Measurements from ENCODE around the gene PITPNC1.
"Not testable (repeated sequence)": the region's sequence is repeated elsewhere in the genome, so short reads cannot be mapped to it uniquely, and the experiment has no call there.

PITPNC1 gene

GRCh38 chr17:67644061-67644460 is 267.0 kb downstream of the PITPNC1 start:
- no peak for TF ChIP-seq CTCF (IDR thresholded peaks at IDR 0.05)
- Histone ChIP-seq H3K27ac (no peak overlapping the region), H3K36me3 (ENCODE audit: control insufficient read depth, insufficient read depth, low read length) (no peaks in the 10 kb centered on the region)

GRCh38 chr17:67645195-67645594 is 268.1 kb downstream of the PITPNC1 start:
- not testable (repeated sequence) for H3K4me2 ChIP-seq (ENCODE audit: low read length); H2AFZ ChIP-seq; H3K27me3 ChIP-seq (ENCODE audit: control insufficient read depth, insufficient read depth, low read length); H3K4me3 ChIP-seq (ENCODE audit: low read depth, low read length); H3K9me3 ChIP-seq (ENCODE audit: control insufficient read depth, low read length); H3K4me1 ChIP-seq; H3K79me2 ChIP-seq; H3K27ac ChIP-seq; H3K36me3 ChIP-seq (ENCODE audit: control insufficient read depth, insufficient read depth, low read length); H3K9ac ChIP-seq

More at GRCh38 chr17:67644061-67644460, 267.0 kb downstream of the PITPNC1 start:
- Histone ChIP-seq H3K27me3 (ENCODE audit: control insufficient read depth, insufficient read depth, low read length) (no peaks in the 10 kb centered on the region), H3K4me2 (ENCODE audit: low read length) (no peak overlapping the region), H3K4me3 (ENCODE audit: low read depth, low read length) (no peak overlapping the region), H2AFZ (no peak overlapping the region), H3K9me3 (ENCODE audit: control insufficient read depth, low read length) (no peaks in the 10 kb centered on the region), H3K9ac (no peak overlapping the region), H3K79me2 (no peaks in the 10 kb centered on the region), H3K4me1 (no peaks in the 10 kb centered on the region)

GRCh38 chr17:67646472-67646871 is 269.4 kb downstream of the PITPNC1 start:
- H2AFZ ChIP-seq, result no peak overlapping the region
- H3K4me3 ChIP-seq (ENCODE audit: low read depth, low read length), result no peak overlapping the region
- H3K4me2 ChIP-seq (ENCODE audit: low read length), result no peak overlapping the region
- no peak overlapping the region for H3K9ac ChIP-seq
- no peak overlapping the region for H3K27ac ChIP-seq
- no peaks in the 10 kb centered on the region for H3K9me3 ChIP-seq (ENCODE audit: control insufficient read depth, low read length)
- H3K36me3 ChIP-seq (ENCODE audit: control insufficient read depth, insufficient read depth, low read length), result no peaks in the 10 kb centered on the region
- no peaks in the 10 kb centered on the region for H3K27me3 ChIP-seq (ENCODE audit: control insufficient read depth, insufficient read depth, low read length)
- no peak for TF ChIP-seq CTCF (IDR thresholded peaks at IDR 0.05)
- no peaks in the 10 kb centered on the region for H3K79me2 ChIP-seq
- no peaks in the 10 kb centered on the region for H3K4me1 ChIP-seq

- Histone ChIP-seq H3K79me2 (no peaks in the 10 kb centered on the region), H3K4me1 (no peaks in the 10 kb centered on the region), H3K9me3 (ENCODE audit: control insufficient read depth, low read length) (no peaks in the 10 kb centered on the region), H3K4me2 (ENCODE audit: low read length) (no peak overlapping the region), H3K36me3 (ENCODE audit: control insufficient read depth, insufficient read depth, low read length) (no peaks in the 10 kb centered on the region), H3K9ac (no peak overlapping the region), H2AFZ (peak overlapping the region; percentile 31), H3K27me3 (ENCODE audit: control insufficient read depth, insufficient read depth, low read length) (no peaks in the 10 kb centered on the region), H3K27ac (no peak overlapping the region), H3K4me3 (ENCODE audit: low read depth, low read length) (no peak overlapping the region)
- TF ChIP-seq CTCF (IDR thresholded peaks at IDR 0.05), result no peak
These were observed 270.4 kb downstream of the PITPNC1 start for GRCh38 chr17:67647482-67647881.

GRCh38 chr17:67648032-67648905 is 271.2 kb downstream of the PITPNC1 start:
- Histone ChIP-seq H2AFZ (no peak overlapping the region), H3K36me3 (ENCODE audit: control insufficient read depth, insufficient read depth, low read length) (no peaks in the 10 kb centered on the region), H3K4me1 (no peaks in the 10 kb centered on the region), H3K9me3 (ENCODE audit: control insufficient read depth, low read length) (no peaks in the 10 kb centered on the region), H3K27me3 (ENCODE audit: control insufficient read depth, insufficient read depth, low read length) (no peaks in the 10 kb centered on the region), H3K27ac (peak overlapping the region; percentile 29), H3K4me2 (ENCODE audit: low read length) (no peak overlapping the region), H3K9ac (no peak overlapping the region), H3K4me3 (ENCODE audit: low read depth, low read length) (no peak overlapping the region), H3K79me2 (no peaks in the 10 kb centered on the region)
- TF ChIP-seq CTCF (IDR thresholded peaks at IDR 0.05), result no peak

- H3K27ac ChIP-seq, result not testable (repeated sequence)
These were observed 271.8 kb downstream of the PITPNC1 start for GRCh38 chr17:67648906-67649295.

More at GRCh38 chr17:67648906-67649295, 271.8 kb downstream of the PITPNC1 start:
- not testable (repeated sequence) for H3K79me2 ChIP-seq; H2AFZ ChIP-seq; H3K9me3 ChIP-seq (ENCODE audit: control insufficient read depth, low read length); H3K27me3 ChIP-seq (ENCODE audit: control insufficient read depth, insufficient read depth, low read length); H3K4me3 ChIP-seq (ENCODE audit: low read depth, low read length); H3K4me2 ChIP-seq (ENCODE audit: low read length); H3K36me3 ChIP-seq (ENCODE audit: control insufficient read depth, insufficient read depth, low read length); H3K4me1 ChIP-seq; H3K9ac ChIP-seq
